K562 (cell line): ENCODE data around the gene SLC2A9. TPM values are rescaled to one million over a fixed set of nuclear protein-coding genes. Genes with fewer than 3 reads are reported as not detected.

Experiments used
- ATAC-seq: fragments of 200-7000 bp; cut with Tn5 transposase; 3 replicates; pipeline ENCODE4 v1.9.1; 2020; ENCODE audit warnings: moderate library complexity
- BruUV-seq: library from RNA; stranded (reverse); fragments of 400-500 nt; replicated peaks from 2 replicates; lab custom pipeline; 2021; lab: Mats Ljungman, UMichigan
- CTCF ChIA-PET: fragments of 300-600 bp; formaldehyde crosslinking; extraction: SDS; loops from one replicate; lab custom pipeline; 2021; ENCODE audit warnings: low intra/inter-chr PET ratio; lab: Yijun Ruan, JAX
- POLR2A ChIA-PET: fragments of 300-600, 350-650 bp; sonication (Branson Sonifier 250); formaldehyde crosslinking; extraction: SDS; loops from one replicate; lab custom pipeline; 2021; ENCODE audit warnings: antibody characterized with exemption, inconsistent platforms; lab: Yijun Ruan, JAX
- DNase-seq, 4 experiments: peaks; one replicate each; pipeline versions ENCODE4 v3.0.0 to v3.0.0-alpha.2; 2011 to 2018; ENCODE audit warnings: low spot score in 3 of 4, mixed read lengths in 3 of 4; ENCODE audit errors: extremely low read depth in 1 of 4
- FAIRE-seq: peaks from 2 replicates; lab custom pipeline; 2011; peaks lifted over from hg19 to GRCh38; lab: Jason Lieb, UNC
- H2AFZ ChIP-seq: 2 replicates; pipeline ENCODE4 v1.6.0; 2011; ENCODE audit warnings: low read depth, low read length, control low read depth, inconsistent platforms
- H3K27ac ChIP-seq: fragments of 200-600 bp; 3 replicates; pipeline ENCODE4 v1.8.0; 2011; ENCODE audit warnings: low read depth, mild to moderate bottlenecking, control low read depth, inconsistent platforms, low read length, moderate library complexity, mixed read lengths; ENCODE audit errors: extremely low read depth
- H3K27me3 ChIP-seq, 2 experiments: fragments of 300-600 bp in 1 of 2; 2 replicates in 1 of 2; 3 replicates in 1 of 2; pipeline versions ENCODE4 v1.6.0 to v1.8.0; 2011; ENCODE audit warnings: inconsistent platforms in 2 of 2, low read length in 2 of 2, mild to moderate bottlenecking in 1 of 2, mixed read lengths in 1 of 2, moderate library complexity in 1 of 2; ENCODE audit not compliant: control insufficient read depth in 2 of 2, insufficient read depth in 2 of 2
- H3K36me3 ChIP-seq: fragments of 300-600 bp; 3 replicates; pipeline ENCODE4 v1.8.0; 2011; ENCODE audit warnings: mild to moderate bottlenecking, low read length, inconsistent platforms; ENCODE audit not compliant: control insufficient read depth, insufficient read depth
- H3K4me1 ChIP-seq, 2 experiments: fragments of 200-600 bp in 1 of 2; replicated peaks in 1 of 2; 2 replicates in 1 of 2; 3 replicates in 1 of 2; pipeline versions ENCODE4 v1.5.1 to v1.8.0; 2011; ENCODE audit warnings: inconsistent platforms in 2 of 2, low read length in 2 of 2, mild to moderate bottlenecking in 1 of 2, mixed read lengths in 1 of 2, moderate library complexity in 1 of 2; ENCODE audit not compliant: control insufficient read depth in 2 of 2, insufficient read depth in 2 of 2
- H3K4me2 ChIP-seq: 2 replicates; pipeline ENCODE4 v1.6.1; 2011; ENCODE audit warnings: low read length, control low read depth, inconsistent platforms, mixed read lengths; ENCODE audit not compliant: insufficient read depth
- H3K4me3 ChIP-seq: fragments of 200-600 bp; sonication (generic), shearing (Covaris generic); 2 replicates; pipeline ENCODE4 v1.5.1; 2016; ENCODE audit warnings: control low read depth, inconsistent platforms
- H3K79me2 ChIP-seq: fragments of 200-600 bp; 3 replicates; pipeline ENCODE4 v1.8.0; 2011; ENCODE audit warnings: low read length, inconsistent platforms; ENCODE audit not compliant: control insufficient read depth, insufficient read depth
- H3K9ac ChIP-seq, 2 experiments: 2 replicates each; pipeline versions ENCODE4 v1.6.0 to v1.6.1; 2011; ENCODE audit warnings: low read depth in 2 of 2, low read length in 2 of 2, control low read depth in 1 of 2, inconsistent platforms in 1 of 2, mild to moderate bottlenecking in 1 of 2, mixed read lengths in 1 of 2; ENCODE audit not compliant: insufficient read depth in 1 of 2
- H3K9me1 ChIP-seq: one replicate; pipeline ENCODE4 v1.6.0; 2011; ENCODE audit warnings: inconsistent platforms, mild to moderate bottlenecking, low read length, moderate library complexity; ENCODE audit not compliant: control insufficient read depth, insufficient read depth
- H3K9me3 ChIP-seq: replicated peaks from 2 replicates; pipeline ENCODE4 v1.5.1; 2011; ENCODE audit warnings: low read depth, low read length, inconsistent platforms; ENCODE audit not compliant: control insufficient read depth, insufficient read depth
- H4K20me1 ChIP-seq: replicated peaks from 2 replicates; pipeline ENCODE4 v1.6.1; 2011; ENCODE audit warnings: low read length, inconsistent platforms, mixed read lengths; ENCODE audit not compliant: control insufficient read depth, insufficient read depth
- CBX1 ChIP-seq: sonication (generic); IDR thresholded peaks from 2 replicates; pipeline ENCODE4 v1.6.1; 2016; ENCODE audit warnings: antibody characterized with exemption, low read depth, mild to moderate bottlenecking
- CBX3 ChIP-seq, 2 experiments: IDR thresholded peaks; 1 replicate in 1 of 2; 2 replicates in 1 of 2; pipeline ENCODE4 v1.6.1; 2012; ENCODE audit warnings: inconsistent platforms in 2 of 2, low read length in 2 of 2, borderline replicate concordance in 1 of 2, control low read depth in 1 of 2
- CHD4 ChIP-seq: fragments of 200-600 bp; sonication (generic); IDR thresholded peaks from 3 replicates; pipeline ENCODE4 v1.6.1; 2012; ENCODE audit warnings: low read depth, mild to moderate bottlenecking, mixed read lengths, low read length, inconsistent platforms; ENCODE audit not compliant: insufficient read depth, insufficient replicate concordance, poor library complexity, severe bottlenecking
- E2F8 ChIP-seq: fragments of 450-650 bp; IDR thresholded peaks from 2 replicates; pipeline ENCODE4 v1.7.1; 2018; ENCODE audit warnings: mild to moderate bottlenecking, low read depth; ENCODE audit not compliant: partially characterized antibody
- ETS1 ChIP-seq: conservative IDR thresholded peaks from 2 replicates; pipeline ENCODE4 v1.6.1; 2011; ENCODE audit warnings: low read depth, mild to moderate bottlenecking, low read length; ENCODE audit not compliant: control insufficient read depth
- OTX1 ChIP-seq: fragments of 450-650 bp; formaldehyde crosslinking; IDR thresholded peaks from 2 replicates; pipeline ENCODE4 v1.4.0; 2022; ENCODE audit warnings: mild to moderate bottlenecking
- PKNOX1 ChIP-seq: fragments of 450-650 bp; IDR thresholded peaks from 2 replicates; pipeline ENCODE4 v1.6.1; 2016
- RBM14 ChIP-seq: fragments of 200-400 bp; formaldehyde crosslinking; IDR thresholded peaks from 2 replicates; pipeline ENCODE4 v1.6.1; 2018; ENCODE audit warnings: low read depth, mild to moderate bottlenecking, low read length, moderate library complexity, borderline replicate concordance; ENCODE audit not compliant: insufficient read depth
- WGBS: fragments of 100-300 bp; shearing (Covaris generic); methylation state at CpG from one replicate; pipeline ENCODE4 v1.1.6; 2016; ENCODE audit warnings: low coverage, mixed read lengths; ENCODE audit not compliant: insufficient coverage; ENCODE audit errors: missing lambda C conversion rate; 5-methylcytosine and 5-hydroxymethylcytosine counted together
- in situ Hi-C: fragments of 300-500 bp; cut with MboI; formaldehyde crosslinking; loops from 4 replicates; pipeline ENCODE4 v1.15.0; 2018; ENCODE audit warnings: inconsistent platforms, mixed read lengths
- intact Hi-C: fragments of 100-400 bp; cut with micrococcal nuclease; formaldehyde crosslinking; loops from 2 replicates; pipeline ENCODE4 v1.14.2; 2022
- polyA plus RNA-seq, 8 experiments: library from polyadenylated mRNA; depleted of rRNA in 4 of 8; stranded (reverse) in 5 of 8; unstranded in 3 of 8; fragments of >200 nt; fragmentation: Nextera tagmentation in 2 of 8; fragmentation: Illumina TruSeq in 1 of 8; extraction: Ambion mirVana in 2 of 8; extraction: Trizol in 1 of 8; gene quantifications; 2 replicates each; pipeline versions ENCODE4 v1.2.1 to v1.2.3, GENCODE V29; 2011 to 2014; ENCODE audit warnings: inconsistent platforms in 1 of 8, missing spikeins in 1 of 8
- total RNA-seq, 7 experiments: library from RNA; depleted of rRNA in 6 of 7; stranded (reverse); fragments of >200 nt in 6 of 7; fragmentation: Illumina TruSeq in 2 of 7; extraction: Trizol in 2 of 7; gene quantifications; 2 replicates each; pipeline versions ENCODE4 v1.2.1 to v1.2.3, GENCODE V29; 2011 to 2021; ENCODE audit warnings: low replicate concordance in 1 of 7

Gene SLC2A9
- total and polyA plus RNA-seq, 9 of the 15 experiments (the other 6 are each of a cell fraction or from before 2014, with no cell fraction given), result 0.15 to 1.9 (median 0.76) TPM

GRCh38 chr4:9800848-9801247 is 220.4 kb downstream of the SLC2A9 start:
- intact Hi-C loops, result no loop called here
- H3K27ac ChIP-seq, result no peak overlapping the region
- DNase-seq (no peak), FAIRE-seq (no peak), ATAC-seq (no peak)
- peaks cover 0 to 16% of the 10 kb centered on the region in 2 experiments; a peak in 2 of 5 replicates for H3K27me3 ChIP-seq
- no peak overlapping the region for H3K9ac ChIP-seq
- CTCF ChIA-PET, result no interaction called here
- no peaks in the 10 kb centered on the region for H3K79me2 ChIP-seq
- POLR2A ChIA-PET, result no interaction called here
- BruUV-seq, result no TSS peak
- H4K20me1 ChIP-seq, result no peaks in the 10 kb centered on the region; the same call in 1 of the 2 replicates
- H3K4me1 ChIP-seq, result no peaks in the 10 kb centered on the region
- 4% methylated on average over 4 of the region's 4 CpGs for WGBS
- H3K4me3 ChIP-seq, result no peak overlapping the region
- no peaks in the 10 kb centered on the region for H3K36me3 ChIP-seq
- H3K9me3 ChIP-seq, result no peaks in the 10 kb centered on the region
- in situ Hi-C loops, result no loop called here
- no peak overlapping the region for H2AFZ ChIP-seq
- H3K4me2 ChIP-seq, result no peak overlapping the region
- no peaks in the 10 kb centered on the region for H3K9me1 ChIP-seq
- TF ChIP-seq CHD4 (no peak), PKNOX1 (no peak), CBX3 (IDR thresholded peaks at IDR 0.05; ENCODE audit: borderline replicate concordance in 1 of 2, low read length in 2 of 2) (no peak), E2F8 (no peak), OTX1 (CRISPR knock-in tag) (no peak), RBM14 (no peak), ETS1 (no peak), CBX1 (no peak)
